ENCODE results near the gene PHF2.

GRCh38 chr9:93648836-93649235 lies 72.5 kb downstream of the PHF2 start:
- no peak for TF ChIP-seq CTCF (IDR thresholded peaks at IDR 0.05)
- TF ChIP-seq EZH2 (IDR thresholded peaks at IDR 0.05; ENCODE audit: borderline replicate concordance, insufficient read depth, low read depth, low read length, poor library complexity, severe bottlenecking), result no peak
